SIG-M5 (cell line): Measurements from ENCODE around the gene CXCL14.
"Not testable (repeated sequence)": the region's sequence is repeated elsewhere in the genome, so short reads cannot be mapped to it uniquely, and the experiment has no call there.

Source experiments
- DNase-seq: peaks from one replicate; lab custom pipeline; 2025; lab: John Stamatoyannopoulos, UW

The CXCL14 gene

DNA sequence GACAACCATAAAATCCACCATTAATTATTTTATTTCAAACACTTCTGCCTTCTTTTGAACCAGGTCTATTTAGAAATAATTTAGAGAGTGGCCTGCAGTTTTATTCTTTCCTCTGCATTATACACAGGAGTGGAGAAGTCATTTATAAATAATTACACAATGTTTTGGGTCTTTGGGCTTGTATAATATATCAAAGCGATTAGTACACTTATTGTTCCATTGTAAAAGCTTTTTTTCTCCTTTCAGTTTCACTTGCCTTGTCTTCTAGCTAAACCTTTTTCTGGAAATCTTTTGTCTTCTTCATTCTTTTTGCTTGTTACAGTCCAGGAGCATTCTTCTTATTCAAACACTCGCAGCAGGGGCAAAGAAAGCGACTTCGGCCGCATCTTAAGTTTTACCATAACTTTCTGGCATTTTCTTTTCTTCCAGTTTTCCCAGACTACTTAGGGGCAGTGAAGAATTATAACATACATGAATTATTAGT lies 35.7 kb downstream of the CXCL14 start:
- DNase-seq, result no peak

GRCh38 chr5:135541807-135542502 lies 36.8 kb downstream of the CXCL14 start:
- DNase-seq, result no peak

GRCh38 chr5:135539430-135540005 lies 39.3 kb downstream of the CXCL14 start:
- DNase-seq, result no peak

GRCh38 chr5:135538261-135538660 lies 40.5 kb downstream of the CXCL14 start:
- no peak for DNase-seq

DNA sequence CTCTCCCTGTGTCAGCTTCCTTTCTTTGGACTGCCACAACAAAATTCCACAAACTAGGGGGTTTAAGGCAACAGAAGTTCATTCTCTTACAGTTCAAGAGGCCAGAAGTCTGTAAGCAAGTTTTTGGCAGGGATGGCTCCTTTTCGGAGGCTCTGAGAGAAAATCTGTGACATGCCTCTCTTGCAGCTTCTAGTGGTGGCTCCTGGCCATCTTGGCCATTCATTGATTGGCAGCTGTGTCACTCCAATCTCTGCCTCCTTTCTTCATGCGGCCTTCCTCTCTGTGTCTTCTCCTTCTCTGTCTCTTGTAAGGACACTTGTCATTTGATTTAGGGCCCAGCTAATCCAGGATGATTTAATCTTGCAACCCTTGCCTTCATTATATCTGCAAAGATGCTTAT lies 41.0 kb downstream of the CXCL14 start:
- DNase-seq, result no peak

DNA sequence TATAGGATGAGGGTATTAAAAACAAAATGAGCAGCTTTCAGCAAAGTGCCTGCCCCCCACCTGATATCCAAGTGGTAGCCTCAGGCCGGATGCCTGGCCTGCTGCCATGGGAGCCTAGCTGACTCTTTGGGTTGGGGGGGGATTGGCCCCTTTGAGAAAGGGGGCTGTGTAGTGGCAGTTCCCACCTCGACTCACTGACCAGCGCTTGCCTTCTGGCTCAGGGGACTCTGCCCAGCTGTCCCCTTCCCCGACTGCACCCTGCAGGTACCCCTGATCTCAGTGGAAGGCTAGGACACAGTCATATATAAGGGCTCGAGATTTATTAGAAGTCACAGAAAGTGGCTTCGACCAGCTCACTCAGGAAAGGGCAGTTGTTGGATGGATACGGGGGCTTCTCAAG lies 41.5 kb downstream of the CXCL14 start:
- DNase-seq, result no peak

- no peak for DNase-seq
Measured at GRCh38 chr5:135535820-135536801, 42.7 kb downstream of the CXCL14 start, which contains the start of gene NEUROG1. Gene NEUROG1, minus strand, starts transcription at chr5:135535964. Its CDS starts 274 bp downstream, at chr5:135535690.

- no peak for DNase-seq
Measured at GRCh38 chr5:135535420-135535819, 43.4 kb downstream of the CXCL14 start.

- no peak for DNase-seq
Measured at GRCh38 chr5:135534609-135535419, 44.0 kb downstream of the CXCL14 start.

GRCh38 chr5:135533794-135534193 lies 45.0 kb downstream of the CXCL14 start:
- no peak for DNase-seq

GRCh38 chr5:135533334-135533733 lies 45.5 kb downstream of the CXCL14 start:
- no peak for DNase-seq

DNA sequence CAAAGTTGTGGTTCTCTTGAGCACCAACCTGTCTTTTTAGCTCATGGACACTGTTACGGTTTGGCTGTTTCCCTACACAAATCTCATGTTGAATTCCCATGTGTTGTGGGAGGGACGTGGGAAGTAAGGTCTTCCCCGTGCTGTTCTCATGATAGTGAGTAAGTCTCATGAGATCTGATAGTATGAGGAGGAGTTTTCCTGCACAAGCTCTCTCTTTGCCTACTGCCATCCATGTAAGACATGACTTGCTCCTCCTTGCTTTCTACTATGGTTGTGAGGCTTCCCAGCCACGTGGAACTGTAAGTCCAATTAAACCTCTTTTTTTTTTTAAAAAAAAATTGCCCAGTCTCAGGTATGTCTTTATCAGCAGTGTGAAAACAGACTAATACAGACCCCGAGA lies 49.2 kb downstream of the CXCL14 start:
- DNase-seq, result not testable (repeated sequence)

DNA sequence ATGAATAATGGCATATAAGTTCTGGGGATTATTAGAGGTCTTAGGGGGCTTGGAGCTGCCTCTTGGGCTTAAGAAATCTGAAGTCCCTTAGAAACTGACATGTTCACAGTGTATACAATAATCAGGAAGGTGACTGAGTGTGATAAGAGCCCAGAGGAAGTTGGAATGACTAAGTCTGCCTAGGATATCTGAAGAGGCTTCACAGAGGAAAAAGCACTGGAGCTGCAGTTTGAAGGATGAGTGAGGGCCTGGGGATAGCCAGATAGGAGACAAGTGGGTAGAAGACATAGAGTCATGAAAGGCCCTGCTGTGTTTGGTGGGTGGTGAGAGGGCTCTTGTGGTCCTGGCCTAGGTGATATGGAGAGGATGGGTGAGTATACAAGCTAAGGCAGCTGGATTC lies 51.9 kb downstream of the CXCL14 start:
- DNase-seq, result no peak

GRCh38 chr5:135521964-135522363 lies 56.8 kb downstream of the CXCL14 start:
- DNase-seq, result no peak
